ENCODE measurements around the gene PSEN1. TPM values are rescaled to one million over a fixed set of nuclear protein-coding genes. Genes with fewer than 3 reads are reported as not detected.

PSEN1 gene
- total and polyA plus RNA-seq, 12 donors: 15.7 to 83.8 (median 51.2) TPM

GRCh38 chr14:73243748-73244147 is 107.4 kb downstream of the PSEN1 start:
- no peak overlapping the region for H3K27ac ChIP-seq
- 81 to 98% (median 93%) methylated on average over 2 of the region's 2 CpGs for WGBS, 4 donors
- DNase-seq: no peak
- H3K27me3 ChIP-seq: peaks cover 7% of the 10 kb centered on the region
- TF ChIP-seq CTCF (IDR thresholded peaks at IDR 0.05): no peak
- no peak for TF ChIP-seq POLR2A (IDR thresholded peaks at IDR 0.05)
- no peaks in the 10 kb centered on the region for H3K36me3 ChIP-seq (replicated peaks in 1 of 2)
- intact Hi-C loops (cut with DNase I): no loop called here
- no peak overlapping the region for H3K4me3 ChIP-seq
- peaks cover 6 to 21% of the 10 kb centered on the region in 2 donors for H3K4me1 ChIP-seq (replicated peaks in 1 of 2)
- no peaks in the 10 kb centered on the region for H3K9me3 ChIP-seq (replicated peaks in 1 of 3)

- Histone ChIP-seq H3K27me3 (peaks cover 7% of the 10 kb centered on the region), H3K9me3 (replicated peaks in 1 of 3) (no peaks in the 10 kb centered on the region), H3K36me3 (replicated peaks in 1 of 2) (no peaks in the 10 kb centered on the region), H3K4me3 (no peak overlapping the region), H3K27ac (no peak overlapping the region), H3K4me1 (replicated peaks in 1 of 2) (peaks cover 2 to 12% of the 10 kb centered on the region in 2 donors)
- DNase-seq: no peak
- intact Hi-C loops (cut with DNase I): no loop called here
- WGBS, 4 donors: 84 to 96% (median 89%) methylated on average over 7 to 14 of the region's 14 CpGs
- TF ChIP-seq CTCF (IDR thresholded peaks at IDR 0.05): no peak
- no peak for TF ChIP-seq POLR2A (IDR thresholded peaks at IDR 0.05)
Measured at GRCh38 chr14:73244541-73245290, 108.4 kb downstream of the PSEN1 start.

- no peak for TF ChIP-seq CTCF (IDR thresholded peaks at IDR 0.05)
- TF ChIP-seq POLR2A (IDR thresholded peaks at IDR 0.05): no peak
- Histone ChIP-seq H3K9me3 (replicated peaks in 1 of 3) (no peaks in the 10 kb centered on the region), H3K4me3 (peak overlapping the region in 2 of 4 donors; percentile 21 to 59), H3K36me3 (replicated peaks in 1 of 2) (no peaks in the 10 kb centered on the region), H3K27me3 (no peaks in the 10 kb centered on the region), H3K4me1 (replicated peaks in 1 of 2) (peaks cover 0 to 3% of the 10 kb centered on the region in 2 donors), H3K27ac (no peak overlapping the region)
- 21 to 25% (median 23%) methylated on average over 5 to 64 of the region's 64 CpGs for WGBS, 4 donors
- DNase-seq: peak in 4 of 7 donors; percentile 31 to 49 (median 34)
- intact Hi-C loops (cut with DNase I): no loop called here
Measured at GRCh38 chr14:73245480-73246325, 109.4 kb downstream of the PSEN1 start.

- Histone ChIP-seq H3K36me3 (replicated peaks in 1 of 2) (no peaks in the 10 kb centered on the region), H3K4me3 (peak overlapping the region in 1 of 4 donors; percentile 59), H3K27me3 (no peaks in the 10 kb centered on the region), H3K27ac (no peak overlapping the region), H3K9me3 (replicated peaks in 1 of 3) (no peaks in the 10 kb centered on the region), H3K4me1 (replicated peaks in 1 of 2) (peaks cover 0 to 3% of the 10 kb centered on the region in 2 donors)
- WGBS, 4 donors: 67 to 72% (median 69%) methylated on average over 18 of the region's 18 CpGs
- no peak for TF ChIP-seq POLR2A (IDR thresholded peaks at IDR 0.05)
- no peak for TF ChIP-seq CTCF (IDR thresholded peaks at IDR 0.05)
- intact Hi-C loops (cut with DNase I): no loop called here
- no peak for DNase-seq
Measured at GRCh38 chr14:73246387-73247150, 110.3 kb downstream of the PSEN1 start.
